ENCODE data around the gene SORCS2.

DNA sequence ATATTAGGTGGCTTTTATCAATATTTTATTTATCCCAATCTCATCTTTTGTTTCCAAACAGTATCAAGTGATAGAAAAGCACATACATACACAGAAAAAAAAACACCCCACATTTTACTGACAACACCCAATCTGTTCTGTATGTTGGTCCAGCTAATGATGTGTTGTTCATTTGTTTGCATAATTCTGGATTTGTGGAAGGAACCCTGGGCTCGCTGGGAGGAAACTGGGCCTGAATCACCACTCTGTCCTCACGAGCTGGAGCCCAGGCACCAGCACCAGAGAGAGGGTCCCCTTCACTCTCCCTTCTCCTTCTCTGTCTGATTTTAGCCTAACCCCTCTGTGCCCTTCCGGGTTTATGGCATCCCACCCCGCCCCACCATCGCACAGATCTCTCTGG lies 162.6 kb downstream of the SORCS2 start:
- no peak for TF ChIP-seq CTCF (IDR thresholded peaks at IDR 0.05)
- TF ChIP-seq EZH2 (IDR thresholded peaks at IDR 0.05; ENCODE audit: borderline replicate concordance, insufficient read depth, low read depth, low read length, poor library complexity, severe bottlenecking), result no peak
